Nephron progenitor cell (in vitro differentiated cells): ENCODE measurements around the gene SPIRE1.

Experiments used
- DNase-seq: peaks from one replicate; pipeline ENCODE4 v3.0.0; 2021
- H3K27ac Mint-ChIP-seq: 2 replicates; pipeline ENCODE4 v1.8.0; 2021; ENCODE audit warnings: mild to moderate bottlenecking, moderate library complexity, mixed read lengths
- H3K27me3 Mint-ChIP-seq: 2 replicates; pipeline ENCODE4 v1.8.0; 2021; ENCODE audit warnings: mild to moderate bottlenecking, low read depth, mixed read lengths; ENCODE audit not compliant: poor library complexity
- H3K36me3 Mint-ChIP-seq: 2 replicates; pipeline ENCODE4 v1.8.0; 2021; ENCODE audit warnings: low read depth, mixed read lengths
- H3K4me1 Mint-ChIP-seq: 2 replicates; pipeline ENCODE4 v1.8.0; 2021; ENCODE audit warnings: mixed read lengths
- H3K4me3 Mint-ChIP-seq: 2 replicates; pipeline ENCODE4 v1.8.0; 2021; ENCODE audit warnings: mild to moderate bottlenecking, moderate library complexity, mixed read lengths
- H3K9me3 Mint-ChIP-seq: 2 replicates; pipeline ENCODE4 v1.8.0; 2021; ENCODE audit warnings: mild to moderate bottlenecking, moderate library complexity, mixed read lengths
- TF ChIP-seq, protein P1 (sequence below): fragments of 200-600 bp; sonication (generic); IDR thresholded peaks from 2 replicates; pipeline ENCODE4 v1.5.0; 2021; ENCODE audit warnings: antibody characterized with exemption

The SPIRE1 gene

DNA sequence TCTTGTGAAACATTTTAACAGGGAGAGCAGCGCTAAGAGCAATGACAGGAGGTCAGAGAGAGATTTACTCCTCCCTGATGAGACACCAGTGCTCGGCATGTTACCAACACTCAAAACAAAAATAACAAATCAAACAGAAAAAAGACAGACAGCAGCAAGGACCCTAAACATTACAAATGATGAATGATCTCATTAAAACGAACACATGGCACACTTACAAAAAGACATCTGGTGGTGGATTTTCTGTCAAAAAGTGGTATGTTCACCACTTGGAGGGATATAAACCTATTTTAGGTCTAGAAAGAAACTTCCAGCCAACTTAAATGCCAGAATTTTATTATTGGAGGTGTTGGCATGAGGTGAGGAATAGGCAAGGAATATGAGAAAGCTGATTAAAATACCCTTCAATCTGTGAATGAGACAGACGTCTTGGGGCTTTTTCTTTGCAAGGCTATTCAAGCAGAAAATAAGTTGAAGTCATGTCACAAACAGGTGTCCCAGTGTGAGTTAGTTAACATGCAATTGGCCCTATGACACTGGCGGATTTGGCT, 137.4 kb downstream of the SPIRE1 start:
- Mint-ChIP-seq H3K36me3 (no peaks in the 10 kb centered on the region), H3K4me1 (peaks cover 24% of the 10 kb centered on the region), H3K4me3 (no peak overlapping the region), H3K27me3 (peaks cover 3% of the 10 kb centered on the region), H3K27ac (no peak overlapping the region), H3K9me3 (no peaks in the 10 kb centered on the region)
- peak; percentile 5 for DNase-seq
- TF ChIP-seq, protein P1, sequence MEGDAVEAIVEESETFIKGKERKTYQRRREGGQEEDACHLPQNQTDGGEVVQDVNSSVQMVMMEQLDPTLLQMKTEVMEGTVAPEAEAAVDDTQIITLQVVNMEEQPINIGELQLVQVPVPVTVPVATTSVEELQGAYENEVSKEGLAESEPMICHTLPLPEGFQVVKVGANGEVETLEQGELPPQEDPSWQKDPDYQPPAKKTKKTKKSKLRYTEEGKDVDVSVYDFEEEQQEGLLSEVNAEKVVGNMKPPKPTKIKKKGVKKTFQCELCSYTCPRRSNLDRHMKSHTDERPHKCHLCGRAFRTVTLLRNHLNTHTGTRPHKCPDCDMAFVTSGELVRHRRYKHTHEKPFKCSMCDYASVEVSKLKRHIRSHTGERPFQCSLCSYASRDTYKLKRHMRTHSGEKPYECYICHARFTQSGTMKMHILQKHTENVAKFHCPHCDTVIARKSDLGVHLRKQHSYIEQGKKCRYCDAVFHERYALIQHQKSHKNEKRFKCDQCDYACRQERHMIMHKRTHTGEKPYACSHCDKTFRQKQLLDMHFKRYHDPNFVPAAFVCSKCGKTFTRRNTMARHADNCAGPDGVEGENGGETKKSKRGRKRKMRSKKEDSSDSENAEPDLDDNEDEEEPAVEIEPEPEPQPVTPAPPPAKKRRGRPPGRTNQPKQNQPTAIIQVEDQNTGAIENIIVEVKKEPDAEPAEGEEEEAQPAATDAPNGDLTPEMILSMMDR: no peak

DNA sequence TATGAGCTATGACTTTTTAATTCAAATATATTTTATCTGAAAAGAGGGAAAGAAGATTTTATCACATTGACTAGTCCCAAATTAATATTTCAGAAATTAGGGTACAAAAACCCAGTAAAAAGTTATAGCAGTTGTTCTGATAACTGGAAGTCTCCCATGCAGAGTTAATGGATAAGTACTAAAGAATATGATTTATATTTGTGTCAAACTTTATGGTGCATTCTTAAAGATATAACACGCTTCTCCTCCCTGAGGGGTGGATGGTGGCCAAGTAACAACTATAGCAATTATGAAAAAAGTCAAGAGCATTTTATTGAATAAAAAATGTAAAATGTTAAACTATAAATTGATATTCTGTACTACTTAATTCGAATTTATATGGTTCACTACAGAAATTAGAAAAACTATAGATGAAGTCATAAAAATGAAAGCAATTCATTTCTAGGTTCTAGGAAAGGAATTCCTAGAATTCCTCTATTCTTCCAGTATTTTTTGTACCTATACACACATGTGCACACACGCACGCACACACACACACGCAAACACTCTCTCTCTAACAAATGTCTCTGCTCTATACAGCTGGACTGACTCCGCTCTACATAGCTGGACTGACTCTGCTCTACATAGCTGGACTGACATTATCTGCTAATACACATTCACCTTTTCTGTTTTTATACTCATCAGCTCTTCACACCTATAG, 138.9 kb downstream of the SPIRE1 start:
- Mint-ChIP-seq H3K4me3 (no peak overlapping the region), H3K4me1 (peaks cover 25% of the 10 kb centered on the region), H3K9me3 (peaks cover 3% of the 10 kb centered on the region), H3K27me3 (peaks cover 3% of the 10 kb centered on the region), H3K27ac (no peak overlapping the region), H3K36me3 (peaks cover 3% of the 10 kb centered on the region)
- DNase-seq: peak; percentile 17
- TF ChIP-seq, protein P1: no peak

DNA sequence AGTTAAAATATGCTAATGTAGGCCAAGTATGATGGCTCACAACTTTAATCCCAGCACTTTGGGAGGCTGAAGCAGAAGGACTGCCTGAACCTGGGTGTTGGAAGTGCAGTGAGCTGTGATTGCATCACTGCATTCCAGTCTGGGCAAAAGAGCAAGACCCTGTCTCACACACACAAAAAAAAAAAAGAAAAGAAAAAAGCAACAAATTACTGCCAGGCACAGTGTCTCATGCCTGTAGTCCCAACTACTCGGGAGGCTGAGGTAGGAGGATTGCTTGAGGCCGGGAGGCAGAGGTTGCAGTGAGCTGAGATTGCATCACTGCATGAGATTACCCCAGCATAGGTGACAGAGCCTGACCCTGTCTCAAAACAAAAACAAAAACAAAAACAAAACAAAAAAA, 139.6 kb downstream of the SPIRE1 start:
- no peak for DNase-seq
- TF ChIP-seq, protein P1: no peak
- no peak overlapping the region for H3K27ac Mint-ChIP-seq

DNA sequence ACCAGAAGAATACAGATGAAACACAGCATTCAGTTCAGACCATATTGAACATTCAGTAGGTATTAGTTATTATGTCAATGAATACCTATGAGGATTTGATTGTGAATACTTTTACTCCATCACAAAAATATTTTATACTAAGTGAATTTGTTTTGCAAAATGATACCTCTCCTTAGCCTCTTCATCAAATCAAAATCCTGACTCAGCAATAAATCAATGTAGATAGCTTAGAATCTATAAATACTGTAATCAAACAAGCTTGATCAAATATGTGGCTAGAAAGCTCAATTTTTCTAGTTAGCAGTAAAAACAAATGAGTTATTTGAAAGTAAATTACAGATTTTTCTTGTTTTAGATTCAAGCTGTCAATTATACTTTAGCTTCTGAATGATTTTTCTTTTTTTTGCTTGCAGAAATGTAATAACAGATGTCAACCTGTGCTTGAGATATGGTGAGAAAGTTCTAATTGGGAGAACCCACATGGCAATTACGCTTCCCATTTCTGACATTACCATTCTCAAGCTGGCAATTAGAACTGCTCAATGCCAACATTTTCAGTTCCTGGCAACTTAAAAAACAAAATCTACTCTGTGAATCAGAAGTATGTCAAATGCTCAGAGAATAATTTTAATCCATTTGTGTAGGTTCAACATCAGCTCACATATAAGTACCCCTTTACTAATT, 140.6 kb downstream of the SPIRE1 start:
- Mint-ChIP-seq H3K27me3 (peaks cover 3% of the 10 kb centered on the region), H3K4me1 (peaks cover 25% of the 10 kb centered on the region), H3K4me3 (no peak overlapping the region), H3K36me3 (peaks cover 13% of the 10 kb centered on the region), H3K27ac (no peak overlapping the region), H3K9me3 (peaks cover 12% of the 10 kb centered on the region)
- DNase-seq: no peak
- TF ChIP-seq, protein P1: no peak

More for the DNA sequence above, 139.6 kb downstream of the SPIRE1 start:
- no peak overlapping the region for H3K4me3 Mint-ChIP-seq
- peaks cover 5% of the 10 kb centered on the region for H3K9me3 Mint-ChIP-seq
- H3K4me1 Mint-ChIP-seq: peaks cover 25% of the 10 kb centered on the region
- peaks cover 3% of the 10 kb centered on the region for H3K27me3 Mint-ChIP-seq
- peaks cover 5% of the 10 kb centered on the region for H3K36me3 Mint-ChIP-seq

DNA sequence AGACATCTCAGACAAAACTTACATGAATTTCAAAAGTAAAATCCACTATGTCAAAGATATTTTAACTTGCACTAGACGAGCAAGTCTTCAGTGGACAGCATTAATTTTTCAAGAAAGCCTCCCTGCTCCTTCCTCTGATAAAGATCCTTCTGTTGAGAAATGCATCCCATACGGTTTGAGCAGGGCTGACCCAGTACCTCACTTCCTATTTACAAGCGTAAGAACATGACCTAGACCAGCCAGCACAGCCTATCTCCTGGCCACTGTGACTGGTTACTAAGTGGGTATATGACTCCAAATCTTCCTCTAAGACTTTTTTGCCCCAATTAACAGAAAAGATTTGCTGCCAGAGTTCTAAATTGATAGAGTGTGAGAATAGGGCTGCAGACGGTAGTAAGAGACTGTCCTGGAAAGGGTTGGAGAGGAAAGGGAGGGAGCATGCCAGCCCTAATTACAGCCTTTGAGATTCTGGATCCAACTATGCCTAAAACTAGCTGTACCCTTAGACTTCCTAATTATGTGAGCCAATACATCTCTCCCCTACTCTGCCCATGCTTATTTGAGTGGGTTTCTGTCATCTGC, 141.8 kb downstream of the SPIRE1 start:
- Mint-ChIP-seq H3K9me3 (peaks cover 14% of the 10 kb centered on the region), H3K4me3 (no peak overlapping the region), H3K27me3 (peaks cover 4% of the 10 kb centered on the region), H3K27ac (peak overlapping the region; percentile 62), H3K36me3 (peaks cover 16% of the 10 kb centered on the region), H3K4me1 (peaks cover 25% of the 10 kb centered on the region)
- DNase-seq: no peak
- TF ChIP-seq, protein P1: no peak
